Measurements from ENCODE around the gene PRLH.

DNA sequence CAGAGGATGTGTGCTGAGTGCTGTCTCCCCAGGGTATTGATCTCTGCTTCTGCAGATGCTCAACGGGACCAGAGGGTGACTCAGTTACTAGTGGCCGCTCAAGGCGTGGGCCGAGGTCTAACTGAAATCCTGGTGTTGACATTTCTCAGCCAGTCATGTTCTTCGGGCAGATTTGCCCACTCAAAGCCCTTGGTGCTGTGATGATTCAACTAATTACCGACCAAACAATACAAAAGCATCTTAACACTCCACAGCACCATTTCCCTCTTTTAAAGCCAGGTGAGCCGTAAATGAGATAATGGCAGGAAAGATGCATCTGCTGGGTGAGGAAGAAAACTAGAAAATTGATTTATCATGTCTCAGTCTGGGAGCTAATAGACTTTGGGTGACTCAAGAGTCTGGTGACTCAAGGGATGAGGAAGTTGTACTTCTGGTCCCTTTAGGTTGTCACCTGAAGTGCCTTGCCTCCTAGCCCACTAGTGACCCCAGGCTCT, 32.7 kb upstream of the PRLH start:
- no peak for TF ChIP-seq POLR2A (IDR thresholded peaks at IDR 0.05)
- TF ChIP-seq, protein P1, sequence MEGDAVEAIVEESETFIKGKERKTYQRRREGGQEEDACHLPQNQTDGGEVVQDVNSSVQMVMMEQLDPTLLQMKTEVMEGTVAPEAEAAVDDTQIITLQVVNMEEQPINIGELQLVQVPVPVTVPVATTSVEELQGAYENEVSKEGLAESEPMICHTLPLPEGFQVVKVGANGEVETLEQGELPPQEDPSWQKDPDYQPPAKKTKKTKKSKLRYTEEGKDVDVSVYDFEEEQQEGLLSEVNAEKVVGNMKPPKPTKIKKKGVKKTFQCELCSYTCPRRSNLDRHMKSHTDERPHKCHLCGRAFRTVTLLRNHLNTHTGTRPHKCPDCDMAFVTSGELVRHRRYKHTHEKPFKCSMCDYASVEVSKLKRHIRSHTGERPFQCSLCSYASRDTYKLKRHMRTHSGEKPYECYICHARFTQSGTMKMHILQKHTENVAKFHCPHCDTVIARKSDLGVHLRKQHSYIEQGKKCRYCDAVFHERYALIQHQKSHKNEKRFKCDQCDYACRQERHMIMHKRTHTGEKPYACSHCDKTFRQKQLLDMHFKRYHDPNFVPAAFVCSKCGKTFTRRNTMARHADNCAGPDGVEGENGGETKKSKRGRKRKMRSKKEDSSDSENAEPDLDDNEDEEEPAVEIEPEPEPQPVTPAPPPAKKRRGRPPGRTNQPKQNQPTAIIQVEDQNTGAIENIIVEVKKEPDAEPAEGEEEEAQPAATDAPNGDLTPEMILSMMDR (IDR thresholded peaks at IDR 0.05) = no peak

Measured in body of pancreas (tissue), 4 donors.